Measurements from ENCODE around the gene SMCO2.
"Not testable (repeated sequence)": the region's sequence is repeated elsewhere in the genome, so short reads cannot be mapped to it uniquely, and the experiment has no call there.

Gene SMCO2

DNA sequence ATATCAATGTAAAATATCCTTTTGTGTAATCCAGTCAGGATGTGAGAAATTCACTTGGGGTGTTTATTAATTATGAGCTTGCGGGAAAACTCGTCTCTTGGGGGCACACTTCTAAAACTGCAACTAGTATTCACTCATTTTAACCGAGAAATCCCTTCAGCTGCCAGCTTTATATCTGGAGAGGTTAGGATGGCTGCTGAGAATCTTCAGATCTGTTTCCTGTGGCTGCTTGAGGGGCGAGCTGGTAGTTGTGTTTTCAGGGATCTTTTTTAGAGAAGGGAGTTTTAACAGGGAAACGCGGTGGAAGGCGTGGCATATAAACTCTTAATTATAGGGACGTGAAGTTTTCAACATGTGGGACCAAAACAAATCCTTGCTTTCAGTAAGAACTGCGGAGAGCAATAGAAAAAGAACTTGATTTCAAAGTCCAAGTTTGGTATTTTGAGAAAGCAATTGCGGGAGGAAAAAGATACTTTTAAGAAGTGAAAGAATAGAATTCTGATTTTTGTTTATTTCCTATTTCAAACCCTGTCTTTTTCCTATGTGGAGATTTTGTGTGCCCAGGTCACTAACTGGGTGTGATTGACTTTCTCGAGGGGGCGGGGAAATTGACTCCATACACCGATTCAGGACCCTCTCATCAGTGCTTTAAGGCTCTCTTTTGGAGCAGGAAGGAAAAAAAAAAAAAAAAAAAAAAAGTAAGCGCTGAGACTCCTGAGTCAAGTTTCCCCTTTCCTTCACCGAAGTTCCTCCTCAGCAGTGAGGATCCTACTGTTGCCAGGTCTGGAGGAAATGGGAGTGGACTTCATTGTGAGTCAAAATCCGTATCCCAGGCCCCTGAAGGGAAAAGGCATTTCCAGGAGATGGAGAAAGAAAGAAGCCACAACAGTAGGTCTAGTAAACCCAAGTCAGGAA, 78.6 kb downstream of the SMCO2 start:
- no peak for DNase-seq (ENCODE audit: low read depth)

DNA sequence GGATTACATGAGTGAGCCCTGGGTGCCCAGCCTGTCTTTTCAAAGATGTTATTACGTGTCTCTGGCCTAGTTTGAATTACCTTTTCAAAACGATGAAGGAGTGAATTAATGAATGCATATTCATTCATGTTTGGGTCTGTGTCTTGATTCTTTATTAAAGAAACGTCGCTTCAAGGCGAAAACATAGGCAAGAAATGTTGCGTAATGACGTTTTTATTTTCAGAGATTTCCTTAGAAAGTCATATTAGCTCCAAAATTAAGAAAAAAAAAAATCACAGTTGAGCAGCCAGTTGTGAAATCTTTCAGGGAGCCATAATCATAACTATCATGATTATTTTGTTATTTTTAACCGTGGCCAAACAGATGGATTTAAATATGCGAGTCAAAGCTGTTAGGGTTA, 81.0 kb downstream of the SMCO2 start:
- DNase-seq (ENCODE audit: low read depth): no peak

DNA sequence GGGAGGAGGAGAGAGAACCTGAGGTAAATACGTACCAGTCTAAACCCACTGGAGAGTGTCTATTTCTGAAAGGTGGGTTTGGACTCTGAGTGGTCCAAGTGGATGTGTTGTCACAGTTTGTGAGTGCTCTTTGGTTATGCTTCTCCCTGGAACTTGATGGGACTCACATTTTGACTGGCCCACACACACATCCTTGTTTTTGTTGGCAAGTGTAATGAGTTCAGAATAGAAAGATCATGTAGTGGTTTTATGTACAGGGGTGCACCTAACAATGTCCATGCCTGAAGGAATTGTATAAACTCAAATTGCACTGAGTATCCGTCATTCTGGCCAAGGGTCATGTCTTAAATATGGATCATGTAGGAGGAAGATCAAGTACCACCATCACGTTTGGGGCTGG, 82.3 kb downstream of the SMCO2 start:
- DNase-seq (ENCODE audit: low read depth): no peak

DNA sequence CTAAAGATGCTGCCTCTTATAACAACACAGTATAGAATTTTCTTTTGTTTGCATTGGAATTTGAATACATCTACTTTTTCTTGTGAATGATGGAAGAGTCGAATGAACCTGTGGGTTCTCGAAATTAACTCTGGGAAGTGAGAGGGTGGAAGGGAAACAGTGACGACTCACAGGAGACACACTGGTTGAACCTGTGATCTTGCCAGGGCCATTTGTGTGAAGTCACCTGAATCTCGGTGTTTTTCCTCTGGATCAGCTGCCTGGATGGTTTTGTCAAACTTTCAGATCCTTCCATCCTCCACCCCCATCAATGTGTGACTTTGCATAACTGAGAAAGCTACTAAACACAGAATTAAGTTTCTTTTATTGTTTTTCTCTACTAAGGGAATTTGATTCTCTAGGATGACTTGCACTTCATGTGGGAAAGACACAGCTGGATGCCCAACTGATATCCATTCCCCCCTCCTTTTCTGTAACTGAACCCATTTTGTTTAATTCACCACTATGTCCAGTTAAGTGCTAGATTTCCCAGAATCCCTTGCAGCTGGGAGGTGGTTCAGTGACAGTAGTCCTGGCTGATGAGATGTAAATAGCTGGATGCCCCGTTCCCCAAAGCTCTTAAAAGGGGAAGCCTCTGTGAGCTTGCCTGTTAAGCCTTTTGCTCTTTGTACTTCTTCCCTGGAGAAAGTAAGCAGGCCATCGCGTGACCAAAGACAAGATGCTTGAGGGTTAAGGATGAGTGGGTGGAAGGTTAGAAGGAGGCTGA, 83.8 kb downstream of the SMCO2 start:
- DNase-seq (ENCODE audit: low read depth): no peak

DNA sequence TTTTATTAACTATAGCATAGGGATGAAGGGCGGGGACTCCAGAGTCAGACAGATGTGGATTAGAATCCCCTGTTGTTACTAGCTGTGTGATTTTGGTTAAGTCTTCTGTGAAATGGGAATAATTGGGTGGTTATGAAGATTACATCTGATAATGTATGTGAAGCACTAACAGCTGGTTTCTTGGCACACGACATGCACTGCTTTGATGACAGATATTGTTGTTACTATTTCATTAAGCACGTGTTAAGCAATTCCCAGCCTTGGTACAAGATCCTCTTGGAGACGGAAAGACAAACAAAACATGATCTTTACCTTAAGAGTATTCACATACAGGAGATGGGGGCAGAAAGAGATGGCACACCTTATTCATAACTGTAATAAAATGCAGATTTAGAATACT, 85.4 kb downstream of the SMCO2 start:
- no peak for DNase-seq (ENCODE audit: low read depth)

DNA sequence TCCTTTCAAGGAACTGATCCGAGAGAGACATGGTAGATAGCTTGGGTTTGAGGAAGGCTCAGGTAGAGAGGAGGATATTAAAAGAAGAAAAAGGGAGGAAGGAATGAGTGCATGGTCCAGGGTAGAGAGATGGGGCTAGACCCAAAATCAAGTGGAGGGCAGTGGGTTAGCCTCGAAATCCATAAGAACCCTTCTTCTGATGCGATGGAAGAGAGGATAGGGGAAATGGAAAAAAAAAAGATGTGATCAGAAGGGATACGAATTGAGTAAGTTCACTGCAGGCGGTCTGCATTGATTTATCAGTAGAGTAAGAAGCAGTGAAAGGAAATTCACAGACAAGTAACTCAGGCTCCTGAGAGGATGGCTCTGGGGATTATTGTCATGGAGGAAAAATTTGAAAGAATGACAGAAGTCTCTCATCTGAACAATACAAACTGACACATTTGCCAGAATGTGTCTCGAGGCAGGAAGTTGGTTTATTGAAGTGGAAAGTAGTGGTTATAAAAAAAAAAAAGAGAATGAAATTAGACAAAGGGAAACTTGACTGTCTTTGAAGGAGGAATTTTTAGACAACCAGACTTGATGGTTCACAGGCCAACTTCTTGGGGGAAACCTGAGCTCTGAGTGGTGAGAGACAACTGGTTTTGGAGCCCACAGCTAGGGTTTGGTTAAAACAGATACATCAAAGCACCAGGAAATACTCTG, 87.7 kb downstream of the SMCO2 start:
- no peak for DNase-seq (ENCODE audit: low read depth)

DNA sequence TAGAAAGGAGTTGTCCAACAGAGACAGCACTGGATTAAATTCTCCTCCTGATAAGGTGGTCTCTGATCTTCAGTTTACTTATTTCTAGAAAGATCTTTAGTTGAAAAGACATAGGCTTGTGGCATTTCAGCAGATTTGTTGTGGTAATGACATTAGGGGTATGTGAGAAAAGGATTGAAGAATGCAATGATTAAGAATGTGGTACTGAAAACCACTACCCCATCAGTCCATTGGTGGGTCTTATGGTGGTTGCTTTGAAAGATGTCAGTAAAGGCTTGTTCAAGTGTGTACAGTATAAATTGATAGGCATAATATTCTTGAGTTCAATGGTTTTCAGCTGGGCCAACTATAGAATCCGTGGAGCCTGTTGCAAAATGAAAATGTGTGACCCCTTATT, 88.2 kb downstream of the SMCO2 start:
- no peak for DNase-seq (ENCODE audit: low read depth)

DNA sequence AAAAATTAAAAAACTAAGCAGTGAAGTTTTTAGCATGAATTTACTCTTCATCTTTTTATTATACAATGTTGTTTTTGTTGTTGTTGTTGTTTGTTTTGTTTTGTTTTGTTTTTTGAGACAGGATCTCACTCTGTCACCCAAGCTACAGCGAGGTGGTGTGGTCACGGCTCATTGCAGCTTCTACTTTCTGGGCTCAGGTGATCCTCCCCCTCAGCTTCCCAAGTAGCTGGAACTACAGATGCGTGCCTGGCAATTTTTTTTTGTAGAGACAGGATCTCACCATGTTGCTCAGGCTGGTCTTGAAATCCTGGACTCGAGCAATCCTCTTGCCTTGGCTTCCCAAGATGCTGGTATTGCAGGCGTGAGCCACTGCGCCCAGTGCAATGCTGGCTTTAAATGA, 88.8 kb downstream of the SMCO2 start:
- no peak for DNase-seq (ENCODE audit: low read depth)

DNA sequence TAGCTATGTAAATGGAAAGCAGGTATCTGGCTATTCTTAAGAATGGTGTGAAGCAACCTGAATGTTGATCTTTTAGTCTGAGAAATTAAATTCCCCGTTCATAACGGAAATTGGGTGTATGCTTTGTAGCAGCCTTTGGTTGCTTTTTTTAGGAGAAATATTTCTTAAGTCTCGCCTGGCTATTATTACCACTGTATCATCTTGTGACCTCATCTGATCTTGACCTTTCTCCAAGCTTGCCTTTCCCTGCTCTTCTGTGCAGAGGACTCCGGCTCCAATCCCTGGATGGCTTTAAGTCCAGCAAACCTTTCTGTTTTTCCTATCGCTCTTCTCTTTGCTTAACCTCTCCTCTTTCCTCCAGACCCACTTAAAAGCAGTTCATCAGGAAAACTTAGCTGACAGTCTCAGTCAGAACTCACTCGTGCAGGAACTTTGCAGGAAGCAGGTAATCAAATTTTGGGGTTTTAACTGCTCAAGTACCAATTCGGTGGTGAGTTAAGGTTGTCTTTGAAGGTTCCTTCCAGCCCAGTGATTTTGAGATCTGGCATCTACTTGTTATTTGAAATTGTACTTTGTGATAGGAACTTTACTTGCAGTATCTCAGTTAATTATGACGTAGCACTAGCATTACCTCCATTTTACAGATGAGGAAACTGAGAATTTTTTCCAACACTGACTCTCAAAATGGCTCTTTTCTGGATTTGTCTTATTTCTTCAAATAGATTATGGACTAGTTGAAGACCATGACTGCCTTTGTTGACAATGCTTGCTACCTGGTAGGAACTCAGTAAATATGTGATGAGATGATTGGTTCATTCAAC, 91.5 kb downstream of the SMCO2 start:
- DNase-seq (ENCODE audit: low read depth): no peak

DNA sequence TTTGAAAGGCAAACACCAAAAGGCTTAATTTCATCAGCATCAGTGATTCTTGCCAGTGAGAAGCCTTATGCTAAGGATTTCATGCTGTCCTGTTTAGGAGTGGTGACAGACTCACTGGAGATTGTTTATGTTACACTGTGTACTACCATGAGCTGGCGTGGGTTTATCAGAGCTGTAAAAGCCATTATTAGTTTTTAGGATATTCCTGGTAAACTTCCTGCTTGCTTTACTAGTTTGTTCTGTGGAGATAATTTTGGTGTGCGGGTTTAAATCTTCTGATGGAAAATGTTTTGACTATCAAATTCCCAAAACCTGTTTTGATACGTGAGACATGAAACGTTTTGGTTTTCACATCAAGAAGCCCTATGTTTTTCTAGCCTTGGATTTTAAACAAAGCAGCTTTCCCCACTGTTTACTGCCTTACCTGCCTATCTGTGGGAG, 92.7 kb downstream of the SMCO2 start:
- no peak for DNase-seq (ENCODE audit: low read depth)

DNA sequence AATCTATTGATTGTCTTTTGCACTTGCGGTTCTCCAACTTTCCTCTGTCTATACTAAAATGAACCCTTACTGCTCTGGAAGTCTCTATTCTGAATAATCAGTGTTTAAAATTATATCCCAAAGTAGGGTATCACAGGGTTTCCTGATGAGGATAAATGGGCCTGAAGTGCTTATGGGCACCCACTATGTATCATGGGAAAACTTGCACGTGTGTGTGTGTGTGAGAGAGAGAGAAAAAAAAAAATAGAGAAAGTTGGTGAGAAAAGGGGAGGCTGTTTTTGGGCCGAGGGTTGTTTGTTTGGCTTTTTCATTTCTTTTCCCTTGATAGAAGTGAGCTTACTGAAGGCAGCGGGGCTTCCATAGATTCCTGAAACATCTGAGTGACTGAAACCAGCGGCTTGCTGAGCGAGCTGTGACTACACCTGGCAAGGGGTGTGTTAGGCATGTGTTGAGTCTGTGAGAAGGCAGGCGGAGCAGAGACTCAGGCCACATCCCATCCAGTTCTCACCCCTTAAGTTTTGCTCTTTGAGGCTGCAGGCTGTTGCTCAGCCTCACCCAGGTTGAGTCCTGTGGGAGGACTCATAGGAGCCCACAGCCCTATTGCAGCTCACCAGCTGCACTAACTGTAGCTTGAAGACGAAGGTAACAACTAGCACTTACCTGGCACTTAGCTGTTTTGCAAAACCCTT, 94.6 kb downstream of the SMCO2 start:
- DNase-seq (ENCODE audit: low read depth): no peak

DNA sequence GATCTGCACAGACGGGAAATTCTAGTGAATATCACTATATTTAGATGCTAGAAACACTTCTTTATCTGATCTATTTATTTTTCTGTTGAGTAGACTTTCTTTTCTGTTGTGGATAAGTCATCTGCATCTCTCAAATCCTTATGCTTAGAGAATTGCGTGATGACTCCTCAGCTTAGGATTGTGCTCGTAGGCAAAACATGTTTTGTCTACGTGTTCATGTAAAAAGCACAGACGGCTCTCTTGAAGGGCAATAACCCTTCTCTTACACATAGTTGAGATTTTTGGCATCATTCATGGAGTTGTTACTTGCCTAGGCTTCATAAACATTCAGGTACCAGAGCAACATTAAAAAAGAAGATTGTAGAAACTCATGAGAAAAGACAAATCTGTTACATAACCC, 96.1 kb downstream of the SMCO2 start:
- peak; percentile 98 for DNase-seq (ENCODE audit: low read depth)

DNA sequence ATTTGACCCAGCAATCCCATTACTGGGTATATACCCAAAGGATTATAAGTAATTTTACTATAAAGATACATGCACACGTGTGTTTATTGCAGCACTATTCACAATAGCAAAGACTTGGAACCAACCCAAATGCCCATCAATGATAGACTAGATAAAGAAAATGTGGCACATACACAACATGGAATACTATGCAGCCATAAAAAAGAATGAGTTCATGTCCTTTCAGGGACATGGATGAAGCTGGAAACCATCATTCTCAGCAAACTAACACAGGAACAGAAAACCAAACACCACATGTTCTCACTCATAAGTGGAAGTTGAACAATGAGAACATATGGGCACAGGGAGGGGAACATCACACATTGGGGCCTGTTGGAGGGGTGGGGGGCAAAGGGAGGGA, 98.3 kb downstream of the SMCO2 start:
- DNase-seq (ENCODE audit: low read depth): not testable (repeated sequence)

DNA sequence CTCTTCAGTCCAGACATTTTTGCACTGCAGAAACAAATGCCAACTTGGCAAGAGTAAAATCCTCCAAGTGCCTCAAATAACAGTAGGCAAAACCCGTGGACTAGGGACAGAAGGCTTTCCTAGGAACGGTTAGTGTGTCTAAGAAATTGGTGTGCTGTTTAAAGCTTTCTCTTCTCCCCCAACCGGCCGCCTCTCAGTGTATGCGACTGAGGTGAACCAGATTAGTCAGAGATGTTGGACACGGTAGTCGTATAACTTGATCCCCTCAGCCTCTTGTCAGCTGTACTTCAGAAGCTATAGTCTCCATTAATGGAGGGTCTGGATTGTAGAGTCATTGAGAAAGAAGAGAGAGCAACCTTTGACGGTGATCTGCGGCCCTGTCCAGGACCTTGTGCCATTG, 99.1 kb downstream of the SMCO2 start:
- DNase-seq (ENCODE audit: low read depth): no peak

DNA sequence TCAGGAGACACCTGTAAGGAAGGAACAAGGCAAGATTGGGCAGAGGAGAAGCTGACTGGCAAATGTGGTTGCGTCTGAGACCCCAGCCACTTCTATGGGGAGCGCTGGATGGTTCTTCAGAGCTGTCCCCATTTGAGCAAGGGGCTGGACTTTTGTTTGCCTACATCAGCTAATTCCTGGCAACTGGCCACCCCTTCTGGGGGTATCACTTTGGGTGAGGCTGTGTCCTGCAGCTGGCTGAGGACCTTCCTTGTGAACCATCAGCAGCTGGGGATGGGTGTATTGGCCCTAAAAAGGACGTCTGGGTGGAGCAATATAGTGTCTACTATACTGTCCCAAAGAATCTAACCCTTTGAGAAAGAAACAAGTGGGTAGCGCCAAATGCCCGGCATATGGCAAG, 101.1 kb downstream of the SMCO2 start:
- no peak for DNase-seq (ENCODE audit: low read depth)

DNA sequence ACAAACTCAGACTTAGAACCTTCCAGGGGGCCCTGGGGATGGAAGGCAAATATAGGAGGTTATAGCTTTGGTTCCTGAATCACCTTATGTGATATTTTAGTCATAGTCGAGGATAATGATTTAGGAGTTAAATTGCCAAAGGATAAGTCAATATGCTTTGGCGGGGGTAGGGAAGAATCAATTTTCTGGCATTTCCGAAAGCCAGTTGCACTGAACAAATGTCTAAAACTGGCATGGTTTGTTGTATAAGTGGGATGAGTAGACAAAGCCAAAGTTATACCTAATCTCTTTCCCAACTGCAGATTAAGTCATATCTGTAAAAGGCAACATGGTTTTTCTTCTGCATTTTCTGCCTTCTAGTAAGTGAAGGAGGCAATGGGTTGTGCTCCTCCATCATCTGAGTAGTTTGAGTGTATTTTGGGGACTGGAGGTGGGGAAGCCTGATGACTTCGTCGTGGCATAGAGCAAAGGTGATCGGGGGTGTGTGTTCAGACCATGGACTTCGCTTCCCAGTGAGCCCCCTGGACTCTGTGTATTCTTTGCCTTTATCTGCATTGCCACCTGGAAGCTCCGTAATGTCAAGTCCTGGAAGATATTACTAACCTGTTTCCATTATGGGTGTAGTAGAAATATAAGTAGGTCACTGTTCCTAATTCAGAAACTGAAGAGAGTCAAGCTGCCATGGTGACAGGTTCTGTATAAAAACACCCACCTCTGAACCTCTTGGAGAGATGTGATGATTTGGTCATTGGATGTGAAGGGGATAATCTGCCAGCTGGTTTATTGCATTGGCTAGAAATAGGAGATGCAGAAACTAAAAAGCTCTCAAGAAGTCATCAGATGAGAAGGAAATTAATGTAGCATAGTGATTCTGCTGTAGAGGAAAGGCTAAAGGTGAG, 102.0 kb downstream of the SMCO2 start:
- DNase-seq (ENCODE audit: low read depth): no peak

DNA sequence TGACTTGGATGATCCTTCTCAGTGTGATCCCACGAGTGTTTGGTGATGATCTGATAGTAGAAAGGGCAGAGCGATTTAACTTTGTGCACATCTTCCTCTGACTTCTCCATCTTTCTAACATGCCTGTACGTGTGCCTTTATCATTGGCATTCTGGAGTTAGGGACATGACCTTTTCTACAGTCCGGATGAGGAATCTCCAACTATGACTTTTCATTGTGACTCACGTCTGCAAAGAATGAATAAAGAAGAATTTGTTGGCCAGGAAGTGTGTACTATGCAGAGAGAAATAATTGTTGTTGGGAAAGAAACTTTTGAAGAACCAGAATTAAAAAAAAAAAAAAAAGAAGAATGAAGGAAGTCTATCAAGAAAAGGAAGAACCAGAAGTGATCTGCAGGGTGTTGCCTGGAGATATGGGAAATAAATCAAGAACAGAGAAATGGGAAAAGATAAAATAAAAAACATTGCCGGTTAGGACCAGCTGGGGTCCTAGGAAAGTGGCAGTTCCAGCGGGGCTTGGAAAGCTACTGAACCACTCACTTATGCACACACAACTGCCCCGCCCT, 102.8 kb downstream of the SMCO2 start:
- peak; percentile 73 for DNase-seq (ENCODE audit: low read depth)

DNA sequence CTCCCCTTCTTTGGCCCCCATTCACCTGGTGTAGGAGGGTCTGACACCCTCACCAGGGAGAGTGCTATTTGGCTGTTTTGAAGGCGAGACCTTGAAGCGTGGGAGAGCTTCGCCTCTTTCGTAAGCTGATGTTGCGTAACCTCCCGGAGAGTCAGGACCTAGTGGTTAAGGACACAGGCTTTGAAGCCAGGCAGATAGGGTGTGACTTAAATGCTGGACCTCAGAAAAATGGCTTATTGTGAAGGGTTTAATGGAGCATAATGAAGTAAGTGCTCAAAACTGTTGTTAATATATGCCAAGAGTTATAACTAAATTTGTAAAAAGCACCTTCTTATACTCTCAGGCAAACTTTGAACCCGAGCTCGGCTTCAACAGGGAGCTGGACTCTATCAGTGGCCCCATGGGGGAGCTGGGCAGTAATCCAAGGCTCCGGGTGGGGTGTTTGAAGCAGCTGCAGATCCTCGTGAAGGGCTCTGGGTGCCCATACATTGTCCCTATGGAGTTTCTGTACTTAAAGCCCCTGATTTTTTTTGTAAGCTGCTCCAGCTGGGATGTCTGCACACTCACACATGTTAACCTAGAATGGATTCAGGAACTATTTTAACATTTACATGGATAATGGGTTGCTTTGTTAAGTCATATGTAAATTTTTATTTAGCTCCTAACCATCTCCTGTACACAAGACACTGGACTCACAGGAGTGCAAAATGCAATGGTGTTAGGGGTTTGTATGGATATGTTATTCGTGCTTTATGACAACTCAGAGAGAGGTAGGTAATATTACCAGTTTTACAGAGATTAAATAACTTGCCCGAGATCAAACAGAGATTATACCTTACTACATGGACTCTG, 103.5 kb downstream of the SMCO2 start:
- peak; percentile 95 for DNase-seq (ENCODE audit: low read depth)

DNA sequence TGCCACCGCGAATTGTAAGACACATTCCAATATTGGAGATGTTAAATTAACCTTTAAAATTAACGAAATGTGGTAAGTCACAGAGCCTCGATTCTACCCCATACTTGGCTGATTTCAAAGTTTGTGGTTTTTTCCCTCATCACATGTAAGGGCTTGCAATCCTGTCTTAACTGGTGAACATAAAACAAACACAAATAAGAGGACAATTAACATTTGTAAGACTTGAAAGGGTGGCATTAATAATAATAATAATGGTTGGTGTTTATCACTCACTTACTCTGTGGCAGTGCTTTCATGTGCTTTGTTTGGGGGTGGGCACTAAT, 104.1 kb downstream of the SMCO2 start:
- DNase-seq (ENCODE audit: low read depth): no peak
